HG02571 (cell line): ENCODE results near the gene NFE2L2.
"Not testable (repeated sequence)": the region's sequence is repeated elsewhere in the genome, so short reads cannot be mapped to it uniquely, and the experiment has no call there.

Source experiments
- ATAC-seq: cut with Tn5 transposase; IDR thresholded peaks from one replicate; pipeline ENCODE4 v1.9.1; 2021; ENCODE audit warnings: mild to moderate bottlenecking, moderate library complexity; ENCODE audit not compliant: unreplicated experiment

The NFE2L2 gene

DNA sequence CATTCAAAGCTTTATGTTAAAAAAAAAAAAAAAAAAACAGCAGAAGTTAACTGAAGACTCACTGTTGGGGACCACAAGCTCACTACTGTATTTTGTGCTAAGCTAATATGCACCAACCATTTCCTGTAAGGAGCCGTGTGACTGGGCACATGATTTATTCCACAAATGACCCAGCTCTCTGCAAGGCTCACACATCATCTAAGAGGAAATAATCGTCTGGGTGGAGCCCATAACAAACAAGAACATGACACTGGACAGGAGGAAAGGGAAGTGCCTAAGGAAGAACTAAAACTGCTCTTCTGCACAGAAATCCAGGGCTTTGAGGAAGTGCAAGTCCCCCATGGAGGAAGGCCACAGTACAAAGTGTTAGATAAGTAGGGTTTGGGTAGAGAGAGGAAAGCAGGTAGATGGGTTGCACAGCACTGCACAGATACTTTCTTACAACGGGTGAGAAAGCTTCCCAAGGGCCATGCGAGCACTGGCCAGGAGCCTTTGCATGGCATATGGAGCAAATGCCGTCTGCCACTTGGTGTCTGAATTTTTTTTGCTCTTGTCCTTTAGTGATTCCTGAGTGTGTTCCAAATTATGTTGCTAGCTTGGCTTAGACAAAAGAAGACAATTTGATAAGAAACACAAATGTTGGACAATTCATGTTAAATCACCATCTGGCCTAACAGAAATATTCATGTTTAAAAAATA, 24.4 kb downstream of the NFE2L2 start:
- no peak for ATAC-seq

DNA sequence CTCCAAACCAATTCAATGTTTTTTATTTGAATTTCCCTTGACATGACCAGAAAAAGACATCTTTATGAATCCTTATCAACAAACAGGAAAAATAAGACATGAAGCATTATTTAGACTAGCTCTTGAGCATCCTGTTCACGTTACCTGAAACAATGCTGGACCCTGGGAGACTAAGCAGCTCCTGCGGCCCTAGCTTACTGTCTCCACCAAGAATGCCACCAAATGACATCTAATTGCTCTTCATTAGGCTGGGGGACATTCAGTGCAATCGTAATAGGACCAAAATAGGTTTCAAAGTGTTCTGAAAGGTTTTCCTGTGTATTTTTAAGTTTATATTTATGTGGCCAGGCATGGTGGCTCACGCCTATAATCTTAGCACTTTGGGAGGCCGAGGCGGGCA, 25.5 kb downstream of the NFE2L2 start:
- ATAC-seq, result no peak

DNA sequence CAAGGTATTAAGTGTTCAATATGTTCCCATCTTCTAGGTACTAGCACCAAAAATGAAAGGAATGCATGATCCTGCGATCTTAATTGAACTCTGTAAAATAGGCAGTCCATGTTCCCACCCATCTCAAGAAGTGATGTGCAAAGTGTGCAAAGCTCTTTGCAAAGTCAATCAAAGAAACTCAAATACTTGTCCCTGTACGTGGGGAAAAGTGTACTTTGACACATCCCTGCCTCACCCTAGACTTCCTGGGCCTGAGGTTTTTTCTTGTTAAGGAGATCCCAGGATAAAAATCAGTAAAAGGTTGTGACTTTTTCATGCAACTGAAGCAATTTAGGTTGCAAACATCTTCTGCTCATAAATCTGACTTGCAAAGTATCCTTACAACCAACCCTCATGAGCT, 26.6 kb downstream of the NFE2L2 start:
- no peak for ATAC-seq

GRCh38 chr2:177235855-177236437, 28.6 kb downstream of the NFE2L2 start:
- no peak for ATAC-seq

DNA sequence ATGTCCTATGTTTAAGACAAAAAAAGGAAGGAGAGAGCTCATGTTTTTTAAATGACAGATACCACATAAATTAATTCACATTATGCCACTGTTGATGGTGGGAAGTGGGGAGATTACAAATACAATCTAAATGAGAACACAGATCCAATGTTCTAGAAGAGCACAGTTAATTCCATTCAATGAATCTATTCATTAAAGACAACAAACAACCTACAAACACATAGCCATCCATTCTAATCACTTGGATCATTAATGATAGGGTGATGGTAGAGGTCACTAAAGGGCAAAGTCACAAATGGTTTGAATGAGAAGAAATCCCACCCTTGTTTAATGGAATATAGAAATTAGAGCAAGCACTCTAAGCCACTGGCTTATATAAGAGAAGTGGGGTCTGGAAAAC, 30.3 kb downstream of the NFE2L2 start:
- no peak for ATAC-seq

DNA sequence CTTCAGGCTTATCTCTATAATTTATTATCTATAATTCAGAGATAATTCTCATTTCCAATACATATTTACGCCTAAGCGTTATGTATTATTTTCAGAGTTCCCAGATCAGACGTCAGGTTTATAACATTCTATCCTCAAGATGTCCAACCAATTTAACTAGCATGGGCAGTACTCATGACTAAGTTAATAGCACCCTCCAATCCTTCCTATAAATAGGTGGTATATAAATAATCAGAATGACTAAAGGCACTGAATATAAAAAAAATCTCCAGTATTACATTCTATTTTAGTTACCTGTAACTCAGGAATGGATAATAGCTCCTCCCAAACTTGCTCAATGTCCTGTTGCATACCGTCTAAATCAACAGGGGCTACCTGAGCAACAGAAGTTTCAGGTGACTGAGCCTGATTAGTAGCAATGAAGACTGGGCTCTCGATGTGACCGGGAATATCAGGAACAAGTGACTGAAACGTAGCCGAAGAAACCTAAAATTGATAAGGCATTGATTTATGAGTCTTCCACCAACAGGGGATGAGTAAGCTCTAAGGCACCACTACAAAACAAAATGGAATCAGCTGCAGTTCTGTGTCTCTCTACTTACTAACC, 32.3 kb downstream of the NFE2L2 start:
- no peak for ATAC-seq

GRCh38 chr2:177231270-177231669, 33.3 kb downstream of the NFE2L2 start:
- ATAC-seq, result no peak

DNA sequence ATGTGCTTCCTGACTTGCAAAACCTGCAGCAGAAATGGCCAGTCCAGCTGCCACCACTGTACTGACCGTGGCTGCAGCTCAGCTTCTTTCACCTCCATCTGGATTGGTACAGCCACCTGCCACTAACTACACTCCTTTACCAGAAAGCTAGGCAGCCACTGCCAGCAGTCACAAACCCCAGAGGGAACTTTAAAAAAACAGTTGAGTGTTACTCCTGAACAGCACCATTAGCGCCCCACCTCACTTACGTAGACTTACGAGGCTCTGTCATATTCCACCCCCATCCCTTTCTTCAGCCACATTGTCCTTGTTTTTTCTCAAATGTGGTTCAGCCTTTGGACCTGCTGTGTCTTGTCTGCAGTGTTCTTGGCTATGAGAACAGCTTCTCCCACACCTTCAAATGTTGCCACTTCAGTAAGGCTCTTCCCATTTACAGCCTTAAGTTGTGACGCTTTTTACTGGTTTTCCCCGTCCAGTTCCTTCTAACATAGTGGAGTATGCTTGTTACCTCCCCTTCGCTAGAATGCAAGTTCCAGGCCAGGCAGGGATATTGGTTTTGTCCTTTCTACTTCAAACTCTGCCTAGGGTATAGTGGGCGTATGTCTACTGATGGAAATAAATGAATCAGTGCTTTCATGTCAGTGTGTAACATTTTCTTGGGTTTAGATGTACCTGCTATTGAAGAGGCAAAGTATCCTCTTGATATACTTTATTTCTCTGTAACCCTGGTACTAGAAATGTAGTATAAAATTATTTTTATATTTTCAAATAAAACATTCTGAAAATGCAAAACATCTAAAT, 34.9 kb downstream of the NFE2L2 start:
- ATAC-seq, result no peak

DNA sequence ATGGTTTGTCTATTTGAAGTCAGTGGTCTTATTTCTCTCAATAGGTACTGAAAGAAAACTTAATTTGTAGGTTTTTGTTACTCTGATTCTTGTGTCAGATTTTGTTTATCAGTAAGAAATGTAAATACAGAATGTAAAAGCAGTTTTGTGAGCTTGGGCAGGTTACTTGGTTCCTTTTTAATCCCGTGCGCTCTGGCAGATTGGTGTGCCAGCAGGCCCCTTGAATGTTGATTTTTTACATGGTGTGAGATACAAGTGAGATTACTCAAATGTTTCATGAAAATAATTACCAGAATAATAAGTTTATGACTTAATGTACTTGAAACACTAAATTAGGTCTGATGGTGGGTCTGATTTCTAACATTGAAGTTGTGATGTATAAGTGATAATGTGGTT, 38.6 kb downstream of the NFE2L2 start:
- ATAC-seq, result no peak

DNA sequence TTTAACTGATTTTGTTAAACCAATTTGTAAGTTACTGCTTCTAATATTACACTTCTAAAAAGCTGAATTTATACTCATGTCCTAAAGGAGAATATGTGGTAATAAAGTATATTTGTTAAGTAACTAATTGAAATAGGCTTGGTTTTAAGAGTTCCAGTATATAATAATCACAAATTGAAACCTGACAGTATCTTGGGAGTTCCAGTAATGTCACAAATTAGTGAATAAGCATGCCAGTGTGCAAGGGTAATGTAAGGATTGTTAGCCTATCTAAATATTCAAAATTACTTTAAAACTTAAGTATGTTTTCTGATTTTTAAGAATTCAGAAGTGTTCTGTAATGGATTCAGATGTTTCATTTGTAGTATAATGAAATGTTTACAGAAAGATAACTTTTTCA, 41.1 kb downstream of the NFE2L2 start:
- ATAC-seq, result not testable (repeated sequence)

DNA sequence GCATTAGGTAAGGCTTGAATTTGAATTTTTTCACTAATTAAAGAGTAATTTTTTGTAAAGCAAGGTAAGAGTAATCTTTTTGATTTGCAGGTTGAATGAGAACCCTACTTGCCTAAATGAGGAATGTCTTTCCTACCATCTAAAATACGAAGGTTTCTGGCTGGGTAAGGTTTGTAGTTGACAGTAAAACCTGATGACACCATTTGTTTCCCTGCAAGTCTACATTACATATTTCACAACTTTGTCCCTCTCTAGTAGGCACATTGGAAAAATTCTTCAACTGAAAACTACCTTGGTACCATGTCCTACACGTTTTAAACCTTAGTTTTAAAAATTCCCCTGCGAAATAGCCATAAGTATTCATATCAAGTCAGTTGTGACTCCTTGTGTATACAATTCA, 42.6 kb downstream of the NFE2L2 start:
- no peak for ATAC-seq

DNA sequence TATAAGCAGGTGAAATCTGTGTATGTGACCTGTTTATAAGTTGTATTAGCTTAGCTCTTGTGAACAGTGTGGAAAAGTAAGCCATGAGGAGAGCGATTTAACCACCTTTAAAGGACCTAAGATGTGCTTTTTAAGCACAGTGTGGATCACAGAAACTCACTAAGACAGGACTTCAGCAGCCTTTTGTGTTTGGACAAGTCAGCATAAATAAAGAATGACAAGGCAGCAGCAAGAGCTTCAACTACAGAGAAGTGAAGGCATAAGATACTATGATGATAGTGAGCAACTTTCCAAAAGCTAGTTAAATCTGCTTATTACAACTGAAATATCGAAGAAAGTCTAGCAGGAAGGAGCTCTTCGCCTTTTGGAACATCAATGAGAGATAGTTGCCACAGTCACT, 43.0 kb downstream of the NFE2L2 start:
- ATAC-seq, result no peak

DNA sequence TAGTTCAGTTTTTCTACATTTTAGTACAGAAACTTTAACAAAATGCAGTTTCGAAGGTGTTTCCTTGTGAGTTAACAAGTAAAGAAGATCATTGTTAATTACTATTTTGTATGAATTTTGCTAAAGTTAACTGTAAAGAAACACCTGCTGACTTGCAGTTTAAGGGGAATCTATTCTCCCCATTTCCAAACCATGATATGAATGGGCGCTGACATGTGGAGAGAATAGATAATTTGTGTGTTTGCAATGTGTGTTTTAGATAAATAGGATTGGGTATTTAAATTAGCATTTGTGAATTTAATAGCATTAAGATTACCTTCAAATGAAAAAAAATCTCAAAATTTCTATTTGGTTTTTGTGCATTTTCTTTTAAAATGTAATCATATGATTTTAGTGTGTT, 44.7 kb downstream of the NFE2L2 start:
- not testable (repeated sequence) for ATAC-seq

GRCh38 chr2:177217247-177217843, 47.2 kb downstream of the NFE2L2 start:
- ATAC-seq, result no peak

DNA sequence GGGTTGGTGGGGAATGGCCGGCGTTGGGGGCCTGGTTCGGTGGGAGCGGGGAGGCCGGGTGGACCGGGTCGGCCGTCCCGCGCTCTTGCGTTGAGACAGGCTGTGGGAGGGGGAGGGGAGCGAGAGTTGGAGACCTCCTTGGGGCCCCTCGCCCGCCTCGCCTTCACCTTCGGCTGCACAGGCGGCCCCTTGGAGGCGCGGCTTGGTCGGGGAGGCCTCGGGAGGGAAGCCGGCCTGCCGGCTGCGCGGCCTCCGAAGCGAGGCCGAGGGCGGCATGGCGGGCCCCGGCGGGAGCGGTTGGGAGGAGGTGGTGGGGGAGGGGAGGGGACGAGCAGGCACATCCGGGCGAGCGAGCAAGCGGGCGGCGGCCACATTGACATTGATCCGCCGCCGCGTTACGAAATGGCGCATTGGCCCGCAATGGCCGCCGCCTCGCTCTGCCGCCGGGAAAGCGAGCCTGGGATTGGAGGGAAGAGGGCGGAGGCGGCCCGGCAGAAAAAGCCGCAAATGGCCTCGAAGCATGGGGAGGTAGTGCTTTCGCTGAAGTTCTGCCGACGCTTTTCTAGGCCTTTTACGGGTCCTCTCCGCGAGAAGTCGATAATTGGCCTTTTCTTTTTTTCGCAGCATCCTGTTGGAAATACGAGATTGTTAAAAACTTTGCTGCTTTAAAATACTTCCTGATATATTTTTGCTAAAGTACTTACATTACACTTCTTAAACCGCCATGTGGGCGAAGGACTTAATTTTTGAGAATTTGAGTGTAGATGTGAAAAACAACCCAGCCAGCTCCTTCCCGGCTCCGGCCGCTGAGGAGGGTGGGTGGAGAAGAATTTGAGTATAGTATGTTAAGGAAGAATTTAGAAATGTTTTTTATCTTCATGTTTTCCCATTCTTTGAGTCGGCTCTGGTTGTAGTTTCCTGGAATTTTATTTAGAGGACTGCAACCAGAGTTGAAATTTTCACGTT, 51.4 kb downstream of the NFE2L2 start:
- ATAC-seq, result peak; percentile 54

GRCh38 chr2:177212106-177212890, 52.2 kb downstream of the NFE2L2 start, which contains the start of gene HNRNPA3:
TSS of gene HNRNPA3 (plus strand) at chr2:177212794. CDS start at chr2:177212800, 6 bp downstream.
- peak; percentile 83 for ATAC-seq

DNA sequence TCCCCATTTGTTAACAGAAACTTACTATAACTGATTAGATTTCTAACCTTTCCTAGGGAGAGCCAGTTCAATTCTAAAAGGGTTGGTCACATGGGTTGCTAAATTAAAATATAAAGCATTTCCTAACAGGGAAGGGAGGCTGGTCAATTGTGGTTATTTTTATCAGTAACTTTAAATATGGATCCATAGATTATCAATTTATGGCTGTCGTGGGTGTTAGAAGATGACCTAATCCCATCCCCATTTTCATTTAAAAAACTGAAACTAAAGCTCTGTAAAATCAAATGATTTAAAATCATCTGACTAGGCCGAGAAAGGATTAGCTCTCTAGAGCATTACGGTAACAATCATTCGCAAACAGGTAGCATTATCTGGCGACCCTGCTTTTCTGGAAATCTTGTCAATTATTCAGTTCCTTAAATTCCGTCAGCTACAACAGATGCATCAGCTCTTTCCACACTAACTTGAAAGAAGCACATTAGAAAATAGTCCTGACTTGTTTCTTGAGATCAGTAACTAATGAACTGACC, 52.9 kb downstream of the NFE2L2 start:
- no peak for ATAC-seq

- ATAC-seq, result no peak
Observed at GRCh38 chr2:177211169-177211568, 53.4 kb downstream of the NFE2L2 start.

GRCh38 chr2:177207101-177207500, 57.4 kb downstream of the NFE2L2 start:
- peak; percentile 68 for ATAC-seq
